Cardiac muscle cell (in vitro differentiated cells and primary cell): ENCODE results near the gene TLX1. TPM values are rescaled to one million over a fixed set of nuclear protein-coding genes. Genes with fewer than 3 reads are reported as not detected.

ENCODE experiments used
- DNase-seq, 2 donors: peaks; one replicate each; pipeline versions ENCODE4 v3.0.0 to v3.0.0-alpha.2; 2010 to 2017; ENCODE audit warnings: low read depth in 1 of 2, low spot score in 1 of 2
- H3K27ac ChIP-seq: fragments of 200-600 bp; sonication (generic); 2 replicates; pipeline ENCODE4 v1.5.1; 2016
- H3K27me3 ChIP-seq: fragments of 200-600 bp; sonication (generic); 2 replicates; pipeline ENCODE4 v1.6.0; 2016; ENCODE audit warnings: control low read depth
- H3K36me3 ChIP-seq: fragments of 200-600 bp; sonication (generic); 2 replicates; pipeline ENCODE4 v1.5.1; 2016; ENCODE audit warnings: control low read depth
- H3K4me1 ChIP-seq: fragments of 200-600 bp; sonication (generic); 2 replicates; pipeline ENCODE4 v1.8.1; 2017; ENCODE audit warnings: low read depth, mild to moderate bottlenecking, mixed run types
- H3K4me3 ChIP-seq: fragments of 200-600 bp; sonication (generic); 2 replicates; pipeline ENCODE4 v1.5.1; 2016; ENCODE audit warnings: mild to moderate bottlenecking
- H3K9me3 ChIP-seq: fragments of 200-600 bp; sonication (generic); 2 replicates; pipeline ENCODE4 v1.5.1; 2017; ENCODE audit warnings: low read depth, mild to moderate bottlenecking, control low read depth
- CTCF ChIP-seq: IDR thresholded peaks from 2 replicates; pipeline ENCODE4 v1.5.1; 2012; ENCODE audit warnings: low read depth, mild to moderate bottlenecking, low read length
- polyA plus RNA-seq: library from polyadenylated mRNA; unstranded; fragments of >200 nt; fragmentation: Nextera tagmentation; extraction: Ambion mirVana; gene quantifications from 2 replicates; pipeline ENCODE4 v1.2.1, GENCODE V29; 2016
- total RNA-seq: library from RNA; depleted of rRNA; stranded (reverse); fragments of >200 nt; gene quantifications from 2 replicates; pipeline ENCODE4 v1.2.3, GENCODE V29; 2016

TLX1 gene
- total and polyA plus RNA-seq, 2 experiments from 2014 or later: 1.9 to 2.2 TPM

GRCh38 chr10:101132636-101133473, 1.8 kb downstream of the TLX1 start:
- DNase-seq: no peak
- no peak for TF ChIP-seq CTCF
- no peak overlapping the region for H3K27ac ChIP-seq
- peaks cover 100% of the 10 kb centered on the region for H3K27me3 ChIP-seq
- H3K9me3 ChIP-seq: no peaks in the 10 kb centered on the region
- no peak overlapping the region for H3K4me3 ChIP-seq
- H3K4me1 ChIP-seq: no peaks in the 10 kb centered on the region
- no peaks in the 10 kb centered on the region for H3K36me3 ChIP-seq

- Histone ChIP-seq H3K27me3 (peaks cover 100% of the 10 kb centered on the region), H3K9me3 (no peaks in the 10 kb centered on the region), H3K4me1 (no peaks in the 10 kb centered on the region), H3K4me3 (no peak overlapping the region), H3K36me3 (no peaks in the 10 kb centered on the region), H3K27ac (no peak overlapping the region)
- no peak for DNase-seq
- no peak for TF ChIP-seq CTCF
Observed at GRCh38 chr10:101133489-101134298, 2.6 kb downstream of the TLX1 start.

GRCh38 chr10:101134299-101135127, 3.4 kb downstream of the TLX1 start:
- Histone ChIP-seq H3K27ac (no peak overlapping the region), H3K27me3 (peaks cover 100% of the 10 kb centered on the region), H3K9me3 (no peaks in the 10 kb centered on the region), H3K4me1 (no peaks in the 10 kb centered on the region), H3K4me3 (no peak overlapping the region), H3K36me3 (no peaks in the 10 kb centered on the region)
- TF ChIP-seq CTCF: no peak
- no peak for DNase-seq

GRCh38 chr10:101135141-101136006, 4.3 kb downstream of the TLX1 start:
- DNase-seq: no peak
- no peak overlapping the region for H3K27ac ChIP-seq
- no peak overlapping the region for H3K4me3 ChIP-seq
- H3K4me1 ChIP-seq: peaks cover 5% of the 10 kb centered on the region
- H3K9me3 ChIP-seq: no peaks in the 10 kb centered on the region
- TF ChIP-seq CTCF: no peak
- peaks cover 100% of the 10 kb centered on the region for H3K27me3 ChIP-seq
- H3K36me3 ChIP-seq: no peaks in the 10 kb centered on the region
